ENCODE measurements around the gene SH3GL1.
"Not testable (repeated sequence)": the region's sequence is repeated elsewhere in the genome, so short reads cannot be mapped to it uniquely, and the experiment has no call there.

Gene SH3GL1

DNA sequence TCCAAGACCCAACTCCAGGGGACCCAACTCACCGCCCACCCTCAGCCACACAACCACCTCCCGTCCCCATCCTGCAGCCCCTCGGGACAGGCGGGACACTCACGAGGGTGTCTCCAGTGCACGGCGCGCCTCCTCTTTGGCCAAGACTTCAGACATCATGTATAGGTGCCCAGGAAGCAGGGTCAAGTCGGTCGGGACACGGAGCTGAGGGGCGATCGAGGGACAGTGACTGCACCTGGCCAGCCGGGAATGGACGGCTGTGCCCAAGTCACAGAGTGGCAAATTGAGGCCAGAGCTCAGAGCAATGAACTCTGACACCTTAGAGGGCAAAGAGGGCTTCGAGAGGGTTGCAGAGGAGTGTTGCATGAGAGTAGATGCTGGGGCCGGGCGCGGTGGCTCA, 70.5 kb downstream of the SH3GL1 start:
- Mint-ChIP-seq H3K9me3 (peaks cover 8% of the 10 kb centered on the region), H3K27ac (peak overlapping the region; percentile 77), H3K4me3 (no peak overlapping the region), H3K4me1 (ENCODE audit: low read depth) (peaks cover 35% of the 10 kb centered on the region), H3K27me3 (peaks cover 52% of the 10 kb centered on the region), H3K36me3 (ENCODE audit: low read depth) (no peaks in the 10 kb centered on the region)
- intact Hi-C loops (cut with micrococcal nuclease) = loop anchor here (2.0 kb wide), 1 partner anchor 13 kb away; the partner anchor contains the start of gene MPND

DNA sequence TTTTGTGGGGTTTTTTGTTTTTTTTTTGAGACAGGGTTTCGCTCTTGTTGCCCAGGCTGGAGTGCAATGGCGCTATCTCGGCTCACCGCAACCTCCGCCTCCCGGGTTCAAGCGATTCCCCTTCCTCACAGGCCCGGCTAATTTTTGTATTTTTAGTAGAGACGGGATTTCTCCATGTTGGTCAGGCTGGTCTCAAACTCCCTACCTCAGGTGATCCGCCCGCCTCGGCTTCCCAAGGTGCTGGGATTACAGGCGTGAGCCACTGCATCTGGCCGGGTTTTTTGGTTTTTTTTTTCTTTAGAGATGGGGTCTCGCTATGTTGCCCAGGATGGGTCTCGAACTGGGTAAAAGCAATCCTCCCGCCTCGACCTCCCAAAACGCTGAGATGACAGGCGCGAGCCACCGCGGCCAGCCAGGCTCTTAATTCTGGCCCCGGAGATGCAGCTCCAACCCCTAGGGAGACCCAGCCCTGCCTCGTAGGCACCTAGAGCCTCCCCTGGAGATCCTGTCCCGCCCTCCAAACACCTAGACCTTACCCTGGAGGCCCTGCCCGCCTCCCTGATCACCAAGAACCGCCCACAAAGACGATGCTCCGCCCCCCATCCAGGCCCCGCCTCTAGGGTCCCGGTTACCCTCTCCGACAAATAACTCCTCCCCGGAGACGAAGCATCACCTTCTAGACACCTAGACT, 71.2 kb downstream of the SH3GL1 start:
- Mint-ChIP-seq H3K27ac (peak overlapping the region; percentile 77), H3K4me3 (peak overlapping the region; percentile 82), H3K27me3 (peaks cover 58% of the 10 kb centered on the region), H3K4me1 (ENCODE audit: low read depth) (peaks cover 35% of the 10 kb centered on the region)
- not testable (repeated sequence) for H3K36me3 Mint-ChIP-seq (ENCODE audit: low read depth); H3K9me3 Mint-ChIP-seq
- intact Hi-C loops (cut with micrococcal nuclease) = loop anchor here (2.0 kb wide), 1 partner anchor 14 kb away; the partner anchor contains the start of gene MPND

DNA sequence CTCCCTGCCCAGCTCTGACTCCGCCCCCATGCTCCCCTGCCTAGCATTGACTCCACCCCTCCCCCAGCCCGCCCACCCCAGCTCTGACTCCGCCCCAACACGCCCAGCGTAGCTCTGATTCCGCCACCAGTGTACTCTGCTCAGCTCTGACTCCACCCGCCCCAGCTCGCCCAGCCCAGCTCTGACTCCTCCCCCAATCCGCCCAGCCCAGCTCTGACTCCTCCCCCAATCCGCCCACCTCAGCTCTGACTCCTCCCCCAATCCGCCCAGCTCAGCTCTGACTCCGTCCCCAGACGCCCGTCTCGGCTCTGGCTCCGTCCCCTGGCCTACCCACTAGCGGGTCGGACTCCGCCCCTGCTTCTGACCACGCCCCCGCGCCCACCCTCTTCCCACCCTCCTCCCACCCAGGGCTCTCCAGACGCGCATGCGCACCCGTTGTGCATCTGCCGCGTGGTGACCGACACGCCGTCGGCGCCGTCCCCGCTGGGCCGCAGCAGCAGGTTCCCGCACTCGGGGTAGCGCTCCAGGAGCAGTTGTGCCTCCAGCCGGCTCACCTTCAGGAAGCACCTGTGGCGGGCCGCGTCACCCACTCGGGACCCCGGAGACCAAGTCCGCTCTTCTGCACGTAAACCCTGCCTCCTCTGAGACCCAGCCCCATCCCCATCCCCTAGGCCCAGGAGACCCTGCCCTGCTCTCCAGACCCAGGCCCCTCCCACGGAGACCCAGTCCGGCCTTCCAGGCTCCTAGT, 71.9 kb downstream of the SH3GL1 start:
- peak overlapping the region; percentile 77 for H3K27ac Mint-ChIP-seq
- peak overlapping the region; percentile 82 for H3K4me3 Mint-ChIP-seq
- peaks cover 60% of the 10 kb centered on the region for H3K27me3 Mint-ChIP-seq
- H3K36me3 Mint-ChIP-seq (ENCODE audit: low read depth) = no peaks in the 10 kb centered on the region
- H3K4me1 Mint-ChIP-seq (ENCODE audit: low read depth) = peaks cover 35% of the 10 kb centered on the region
- no peaks in the 10 kb centered on the region for H3K9me3 Mint-ChIP-seq
- intact Hi-C loops (cut with micrococcal nuclease) = loop anchor here (2.0 kb wide), 1 partner anchor 14 kb away; the partner anchor contains the start of gene MPND

DNA sequence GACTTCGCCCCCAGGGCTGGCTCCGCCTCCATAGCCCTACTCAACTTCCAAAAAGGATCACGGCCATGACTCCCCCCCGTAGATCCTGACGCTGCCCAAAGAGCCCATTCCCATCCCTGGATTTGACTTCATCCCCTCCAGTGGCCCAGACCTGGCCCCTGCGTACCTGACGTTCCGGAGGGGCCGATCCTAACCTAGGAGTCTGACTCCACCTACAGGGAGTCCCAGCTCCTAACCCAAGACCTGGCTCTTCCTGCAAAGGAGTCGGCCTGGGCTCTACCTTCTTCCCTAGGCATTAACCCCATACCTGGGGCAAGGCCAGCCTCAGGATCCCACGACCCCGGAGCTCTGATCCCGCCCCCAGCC, 72.5 kb downstream of the SH3GL1 start:
- peaks cover 60% of the 10 kb centered on the region for H3K27me3 Mint-ChIP-seq

DNA sequence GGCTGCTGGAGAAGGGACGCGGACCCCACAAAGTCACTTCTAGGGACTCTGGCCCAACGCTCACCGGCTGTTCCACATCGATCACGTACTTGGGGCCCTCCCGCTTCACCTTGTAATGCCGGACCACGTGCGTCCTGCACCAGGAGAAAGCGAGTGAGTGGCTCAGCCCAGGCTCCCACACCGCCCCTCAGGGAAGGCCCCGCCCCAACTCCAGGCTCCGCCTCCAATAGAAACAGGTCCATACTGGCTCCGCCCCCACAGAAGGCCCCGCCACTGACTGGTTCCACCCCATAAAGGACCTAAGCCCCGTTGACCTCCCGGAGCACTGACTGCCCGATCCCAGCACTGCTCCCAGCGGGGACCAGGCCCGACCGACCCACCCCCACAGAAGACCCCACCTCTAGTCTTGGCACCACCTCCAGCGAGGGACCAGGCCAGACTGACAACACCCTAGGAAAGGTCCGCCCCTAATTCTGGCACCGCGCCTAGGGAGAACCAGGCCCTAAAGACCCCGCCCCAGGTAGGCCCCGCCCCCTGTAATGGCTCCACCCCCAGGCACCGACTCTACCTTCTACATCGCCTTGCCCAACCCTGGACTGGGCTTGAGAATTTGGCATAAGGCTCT, 73.0 kb downstream of the SH3GL1 start:
- Mint-ChIP-seq H3K4me3 (peak overlapping the region; percentile 82), H3K27ac (peak overlapping the region; percentile 77), H3K4me1 (ENCODE audit: low read depth) (peaks cover 35% of the 10 kb centered on the region), H3K27me3 (peaks cover 60% of the 10 kb centered on the region), H3K9me3 (peaks cover under 1% of the 10 kb centered on the region), H3K36me3 (ENCODE audit: low read depth) (no peaks in the 10 kb centered on the region)
- intact Hi-C loops (cut with micrococcal nuclease) = no loop called here

More for the DNA sequence above, 72.5 kb downstream of the SH3GL1 start:
- intact Hi-C loops (cut with micrococcal nuclease) = loop anchor here (2.0 kb wide), 1 partner anchor 15 kb away; the partner anchor contains the start of gene MPND
- Mint-ChIP-seq H3K36me3 (ENCODE audit: low read depth) (no peaks in the 10 kb centered on the region), H3K27ac (peak overlapping the region; percentile 77), H3K4me3 (peak overlapping the region; percentile 82), H3K9me3 (no peaks in the 10 kb centered on the region), H3K4me1 (ENCODE audit: low read depth) (peaks cover 35% of the 10 kb centered on the region)

DNA sequence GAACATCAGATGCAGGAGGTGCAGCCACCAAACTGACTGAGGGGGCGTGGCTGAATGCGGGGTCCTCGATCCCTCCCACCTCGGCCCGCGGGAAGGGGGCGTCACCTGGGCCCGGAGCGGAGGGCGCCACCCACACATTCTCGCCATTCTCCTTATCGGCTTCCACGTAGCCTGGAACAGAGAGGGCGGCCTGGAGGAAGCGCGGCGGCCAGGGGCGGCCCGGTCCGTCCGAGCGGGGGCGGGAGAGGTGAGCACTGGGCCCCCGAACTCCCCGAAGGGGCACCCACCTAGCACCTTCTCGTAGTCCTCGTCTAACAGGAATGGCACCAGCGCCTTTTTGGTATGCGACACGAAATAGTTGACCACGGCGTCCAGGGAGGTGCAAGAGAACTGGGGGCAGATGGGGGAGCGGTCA, 73.5 kb downstream of the SH3GL1 start:
- Mint-ChIP-seq H3K36me3 (ENCODE audit: low read depth) (no peaks in the 10 kb centered on the region), H3K4me3 (peak overlapping the region; percentile 82), H3K9me3 (peaks cover 6% of the 10 kb centered on the region)

DNA sequence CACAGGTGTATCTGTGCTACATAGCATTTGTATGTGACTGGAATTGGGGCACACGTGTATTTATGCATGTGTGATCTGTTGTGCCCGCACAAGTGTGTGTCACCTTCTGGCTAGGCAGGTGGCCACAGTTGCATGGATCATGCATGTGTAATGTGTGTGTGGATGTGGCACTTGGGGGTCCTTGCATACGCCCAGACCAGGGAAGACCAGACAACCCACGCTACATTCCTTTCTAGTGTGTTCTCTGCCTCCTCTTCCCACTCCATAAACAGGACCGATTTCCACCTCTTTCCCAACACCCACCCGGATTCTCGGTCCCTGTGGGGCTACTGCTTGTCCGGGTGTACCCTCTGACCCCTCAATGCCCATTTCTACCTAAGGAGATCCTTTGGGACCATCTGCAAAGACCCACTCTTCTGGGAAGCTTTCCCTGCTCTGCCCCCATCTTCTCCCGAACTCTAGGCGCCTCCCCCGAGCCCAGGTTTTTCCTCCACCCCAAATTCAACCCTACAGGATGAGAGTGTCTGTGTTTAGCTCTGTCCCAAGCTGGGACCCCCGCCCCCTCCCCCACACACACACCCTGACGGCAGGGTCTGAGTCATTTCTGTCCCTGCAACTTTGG, 74.0 kb downstream of the SH3GL1 start:
- H3K4me3 Mint-ChIP-seq = peak overlapping the region; percentile 48
- H3K9me3 Mint-ChIP-seq = peaks cover 11% of the 10 kb centered on the region
- H3K27me3 Mint-ChIP-seq = peaks cover 60% of the 10 kb centered on the region
- H3K4me1 Mint-ChIP-seq (ENCODE audit: low read depth) = peaks cover 35% of the 10 kb centered on the region
- no peaks in the 10 kb centered on the region for H3K36me3 Mint-ChIP-seq (ENCODE audit: low read depth)
- intact Hi-C loops (cut with micrococcal nuclease) = no loop called here
- no peak overlapping the region for H3K27ac Mint-ChIP-seq

More for the DNA sequence above, 73.5 kb downstream of the SH3GL1 start:
- intact Hi-C loops (cut with micrococcal nuclease) = no loop called here
- H3K27me3 Mint-ChIP-seq = peaks cover 60% of the 10 kb centered on the region
- H3K4me1 Mint-ChIP-seq (ENCODE audit: low read depth) = peaks cover 35% of the 10 kb centered on the region
- no peak overlapping the region for H3K27ac Mint-ChIP-seq

DNA sequence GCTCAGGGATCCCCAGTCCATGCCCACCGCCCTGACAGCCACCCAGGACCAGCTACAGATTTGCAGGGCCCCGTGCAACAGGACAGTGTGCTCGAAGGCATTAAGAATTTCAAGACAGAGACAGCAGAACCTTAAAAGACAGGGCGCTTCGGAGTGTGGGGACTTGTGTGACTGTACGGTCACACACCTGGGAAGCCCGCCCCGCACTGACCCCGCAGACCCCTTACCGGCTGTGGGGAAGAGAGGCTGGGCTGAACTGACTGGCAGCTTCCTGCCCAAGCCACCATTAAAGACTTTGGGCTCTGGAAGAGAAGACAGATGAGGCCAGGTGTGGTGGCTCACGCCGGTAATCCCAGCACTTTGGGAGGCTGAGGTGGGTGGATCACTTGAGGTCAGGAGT, 76.1 kb downstream of the SH3GL1 start:
- Mint-ChIP-seq H3K27ac (no peak overlapping the region), H3K9me3 (peaks cover 27% of the 10 kb centered on the region), H3K4me3 (no peak overlapping the region), H3K36me3 (ENCODE audit: low read depth) (peaks cover 10% of the 10 kb centered on the region), H3K27me3 (peaks cover 50% of the 10 kb centered on the region), H3K4me1 (ENCODE audit: low read depth) (peaks cover 46% of the 10 kb centered on the region)
- intact Hi-C loops (cut with micrococcal nuclease) = no loop called here

DNA sequence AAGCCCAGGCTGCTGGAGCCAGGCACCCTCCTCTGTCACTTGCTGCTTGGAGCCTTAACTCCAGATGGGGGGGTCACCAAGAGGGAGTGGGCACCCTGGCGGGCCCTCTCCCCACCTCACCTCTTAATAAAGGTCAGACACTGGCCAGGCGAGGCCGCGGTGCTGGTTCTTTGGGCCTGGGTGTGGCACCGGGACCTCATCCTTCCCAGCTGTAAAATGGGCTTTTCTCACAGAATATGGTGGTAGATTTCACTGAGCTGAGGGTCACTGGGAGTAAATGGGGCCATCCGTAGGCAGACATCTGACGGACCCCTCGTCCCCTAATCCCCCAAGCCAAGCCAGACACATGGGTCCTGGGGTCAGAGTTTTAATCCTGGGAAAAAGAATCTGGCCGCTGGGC, 76.7 kb downstream of the SH3GL1 start:
- Mint-ChIP-seq H3K4me1 (ENCODE audit: low read depth) (peaks cover 46% of the 10 kb centered on the region), H3K9me3 (peaks cover 32% of the 10 kb centered on the region), H3K27me3 (peaks cover 45% of the 10 kb centered on the region), H3K4me3 (no peak overlapping the region), H3K27ac (no peak overlapping the region), H3K36me3 (ENCODE audit: low read depth) (peaks cover 14% of the 10 kb centered on the region)
- intact Hi-C loops (cut with micrococcal nuclease) = no loop called here

DNA sequence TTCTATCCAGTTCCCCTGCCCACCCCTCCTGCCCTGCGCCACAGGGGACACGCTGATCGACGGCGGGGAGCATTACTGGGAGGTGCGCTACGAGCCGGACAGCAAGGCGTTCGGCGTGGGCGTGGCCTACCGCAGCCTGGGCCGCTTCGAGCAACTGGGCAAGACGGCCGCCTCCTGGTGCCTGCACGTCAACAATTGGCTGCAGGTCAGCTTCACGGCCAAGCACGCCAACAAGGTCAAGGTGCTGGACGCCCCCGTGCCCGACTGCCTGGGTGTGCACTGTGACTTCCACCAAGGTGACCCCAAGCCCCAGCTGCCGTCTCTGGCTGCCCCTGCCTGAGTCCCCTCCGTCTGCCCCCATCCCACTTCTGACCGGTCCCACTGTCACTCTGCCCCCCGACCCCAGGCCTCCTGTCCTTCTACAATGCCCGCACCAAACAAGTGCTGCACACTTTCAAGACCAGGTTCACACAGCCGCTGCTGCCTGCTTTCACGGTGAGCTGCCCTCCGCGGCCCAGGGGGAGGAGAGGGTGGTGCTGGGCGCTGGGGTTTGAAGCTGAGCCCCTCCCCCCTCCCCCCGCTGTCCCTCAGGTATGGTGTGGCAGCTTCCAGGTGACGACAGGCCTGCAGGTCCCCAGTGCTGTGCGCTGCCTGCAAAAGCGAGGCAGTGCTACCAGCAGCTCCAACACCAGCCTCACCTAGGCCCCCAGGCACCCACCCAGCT, 77.2 kb downstream of the SH3GL1 start:
- Mint-ChIP-seq H3K4me3 (no peak overlapping the region), H3K27ac (no peak overlapping the region), H3K9me3 (peaks cover 38% of the 10 kb centered on the region), H3K36me3 (ENCODE audit: low read depth) (peaks cover 14% of the 10 kb centered on the region), H3K27me3 (peaks cover 41% of the 10 kb centered on the region), H3K4me1 (ENCODE audit: low read depth) (peaks cover 46% of the 10 kb centered on the region)
- intact Hi-C loops (cut with micrococcal nuclease) = no loop called here

DNA sequence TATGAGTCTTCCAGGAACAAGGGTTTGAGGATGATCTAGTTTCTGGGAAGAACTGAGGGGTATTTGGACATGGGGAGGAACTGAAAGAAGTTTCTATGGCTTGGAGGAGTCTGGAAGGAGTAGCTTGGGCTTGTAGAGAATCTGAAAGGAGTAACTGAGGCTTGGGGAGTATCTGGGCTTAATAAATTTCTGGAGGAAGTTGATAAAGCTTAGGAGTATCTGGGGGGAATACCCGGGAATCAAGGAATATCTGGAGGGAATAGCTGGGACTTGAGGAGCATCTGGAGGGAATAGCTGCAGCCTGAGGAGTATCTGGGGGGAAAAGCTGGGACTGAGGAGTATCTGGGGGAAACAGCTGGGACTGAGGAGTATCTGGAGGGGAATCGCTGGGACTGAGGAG, 79.9 kb downstream of the SH3GL1 start:
- H3K36me3 Mint-ChIP-seq (ENCODE audit: low read depth) = peaks cover 14% of the 10 kb centered on the region
- H3K9me3 Mint-ChIP-seq = peaks cover 38% of the 10 kb centered on the region
- H3K4me3 Mint-ChIP-seq = no peak overlapping the region
- intact Hi-C loops (cut with micrococcal nuclease) = no loop called here
- no peak overlapping the region for H3K27ac Mint-ChIP-seq
- peaks cover 24% of the 10 kb centered on the region for H3K27me3 Mint-ChIP-seq
- peaks cover 26% of the 10 kb centered on the region for H3K4me1 Mint-ChIP-seq (ENCODE audit: low read depth)

DNA sequence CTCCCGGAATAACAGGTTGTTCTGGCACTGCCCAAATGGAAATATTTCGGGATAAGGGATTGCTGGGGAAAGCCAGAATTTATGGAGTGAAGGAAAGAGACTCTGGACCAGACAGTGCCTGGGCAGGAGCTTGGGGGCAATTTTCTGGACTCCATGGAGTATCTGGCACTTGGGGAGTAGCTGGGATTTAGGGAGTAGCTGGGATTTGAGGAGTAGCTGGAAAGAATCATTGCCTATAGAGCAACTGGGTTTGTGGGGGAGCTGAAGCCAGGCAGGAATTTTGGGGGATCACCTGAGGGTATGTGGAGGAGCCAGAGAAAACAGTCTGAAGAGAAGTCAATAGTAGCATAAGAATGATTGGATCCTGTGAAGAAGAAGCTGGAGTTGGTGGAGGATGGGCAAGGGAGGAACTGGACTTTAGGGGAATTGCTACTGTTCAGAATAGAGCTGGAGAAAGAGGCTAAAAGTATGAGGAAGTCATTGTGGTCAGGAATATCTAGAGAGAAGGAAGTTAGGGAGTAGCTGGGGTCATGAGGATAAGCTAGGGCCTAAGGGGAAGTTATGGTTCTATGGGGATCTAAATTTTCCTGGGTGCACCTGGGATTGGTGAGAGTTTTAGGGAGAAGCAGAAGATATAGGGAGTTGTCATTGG, 81.2 kb downstream of the SH3GL1 start:
- Mint-ChIP-seq H3K27ac (peak overlapping the region; percentile 38), H3K4me1 (ENCODE audit: low read depth) (peaks cover 33% of the 10 kb centered on the region), H3K9me3 (peaks cover 38% of the 10 kb centered on the region), H3K4me3 (no peak overlapping the region), H3K36me3 (ENCODE audit: low read depth) (peaks cover 14% of the 10 kb centered on the region), H3K27me3 (peaks cover 13% of the 10 kb centered on the region)
- intact Hi-C loops (cut with micrococcal nuclease) = no loop called here

DNA sequence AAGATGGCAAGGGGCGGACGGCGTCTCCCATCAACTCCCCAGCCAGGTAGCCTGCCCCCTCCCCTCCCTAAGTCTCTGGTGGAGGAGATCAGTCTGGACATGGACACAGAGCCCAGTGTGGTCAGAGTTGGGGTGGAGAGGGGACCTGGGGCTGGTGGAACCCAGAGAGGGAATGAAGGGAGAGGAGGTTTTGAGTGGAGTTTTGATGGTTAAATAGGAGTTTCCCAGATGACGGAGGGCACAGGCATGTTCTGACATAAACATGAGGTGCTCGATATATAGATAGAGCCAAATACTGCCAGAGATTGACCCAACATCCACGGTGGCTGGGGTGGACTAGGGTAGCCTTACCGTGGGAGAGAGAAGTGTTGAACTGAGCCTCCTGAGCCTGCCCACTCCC, 81.9 kb downstream of the SH3GL1 start:
- Mint-ChIP-seq H3K4me3 (no peak overlapping the region), H3K4me1 (ENCODE audit: low read depth) (peaks cover 39% of the 10 kb centered on the region), H3K27me3 (peaks cover 10% of the 10 kb centered on the region), H3K36me3 (ENCODE audit: low read depth) (peaks cover 14% of the 10 kb centered on the region), H3K27ac (no peak overlapping the region), H3K9me3 (peaks cover 38% of the 10 kb centered on the region)
- intact Hi-C loops (cut with micrococcal nuclease) = no loop called here
